ENCODE results near the gene RBM47.

RBM47 gene

DNA sequence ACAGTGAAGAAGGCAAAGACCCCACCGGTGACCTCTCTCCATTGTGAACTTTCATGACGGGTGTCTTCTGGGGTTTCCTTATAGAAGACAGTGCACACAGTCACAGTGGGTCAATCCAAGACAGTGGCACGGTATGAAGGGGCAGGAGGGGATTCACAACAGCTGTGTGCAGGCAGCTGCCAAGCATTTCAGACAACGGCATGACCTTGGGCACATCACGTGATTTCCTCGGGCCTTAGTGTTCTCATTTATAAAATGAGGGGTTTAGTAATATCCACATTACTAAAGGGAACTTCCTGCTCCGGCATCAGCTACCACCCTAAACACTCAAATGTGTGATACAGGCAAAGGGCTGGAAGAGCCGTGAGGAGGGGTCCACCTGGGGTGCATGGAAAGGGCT lies 42.9 kb downstream of the RBM47 start:
- no peak for DNase-seq (ENCODE audit: low read depth)

DNA sequence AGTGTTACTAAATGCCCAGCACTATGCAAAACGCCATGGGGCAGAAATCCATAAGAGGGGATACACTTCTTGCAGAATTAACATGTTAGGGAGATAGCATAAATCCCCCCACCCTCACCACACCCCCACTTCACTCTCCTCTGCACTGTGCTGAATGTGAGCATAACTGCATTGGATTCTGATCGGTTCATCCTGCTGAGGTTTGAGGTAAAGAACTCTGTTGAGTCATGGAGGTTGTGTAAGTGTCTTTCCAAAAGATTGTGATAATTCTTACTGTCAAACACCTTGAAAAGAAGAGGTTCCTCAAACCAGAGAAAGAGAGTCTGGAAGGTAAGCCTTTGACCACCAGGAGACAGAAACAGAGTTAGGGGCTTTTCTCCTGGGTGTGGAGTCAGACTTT lies 43.6 kb downstream of the RBM47 start:
- DNase-seq (ENCODE audit: low read depth) = no peak

DNA sequence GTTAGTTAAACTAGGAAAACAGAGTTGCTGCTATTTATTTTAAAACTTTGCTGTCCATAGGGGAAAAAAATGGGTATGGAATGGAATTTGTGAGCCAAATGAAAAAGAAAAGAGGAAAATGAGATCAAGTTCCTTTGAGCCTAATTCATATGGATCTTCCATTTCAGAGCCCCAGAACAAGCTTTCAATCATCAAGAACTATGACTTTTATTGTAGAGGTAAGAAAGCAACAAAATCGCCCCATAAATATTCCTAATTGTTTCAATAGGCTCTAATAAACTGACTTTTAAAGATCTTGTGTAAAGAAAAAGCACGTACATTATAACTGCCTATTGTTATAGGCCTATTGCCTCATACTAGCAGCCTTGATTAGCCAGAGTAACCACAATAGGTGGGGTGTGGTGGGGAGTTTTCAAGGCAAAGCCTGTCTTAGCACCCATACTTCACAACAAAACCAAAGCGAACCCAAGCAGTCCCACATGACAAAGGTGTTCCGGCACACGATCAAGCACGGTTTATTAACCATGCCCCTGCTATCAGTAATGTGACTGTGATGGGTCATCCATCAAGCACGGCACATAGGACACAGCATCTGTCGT lies 44.4 kb downstream of the RBM47 start:
- no peak for DNase-seq (ENCODE audit: low read depth)

DNA sequence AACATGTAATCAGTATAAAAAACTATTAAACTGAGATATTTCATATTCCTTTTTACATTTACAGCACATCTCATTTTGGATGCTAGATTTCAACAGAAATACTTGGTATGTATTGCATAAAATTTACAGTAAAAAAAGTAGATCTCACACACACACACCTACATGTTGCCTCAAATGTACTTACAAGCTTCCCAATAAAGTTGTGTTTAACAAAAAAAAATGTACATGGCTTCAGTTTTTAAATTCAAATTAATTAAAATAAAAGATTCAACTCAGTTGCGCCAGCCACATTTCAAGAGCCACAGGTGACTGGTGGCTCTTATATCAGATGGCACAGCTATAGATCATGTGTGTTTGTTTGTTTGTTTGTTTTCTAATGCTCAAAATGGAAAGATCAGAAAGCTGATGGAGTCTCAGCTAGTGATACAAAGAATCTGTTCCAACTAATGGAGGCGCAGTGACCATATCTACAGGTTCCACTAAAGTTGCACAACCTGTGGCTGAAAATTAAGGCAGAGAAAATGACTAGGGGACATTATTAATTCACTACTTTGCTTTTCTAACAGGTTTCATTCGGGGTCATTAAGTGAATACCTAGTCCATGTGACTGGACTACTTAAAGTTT lies 45.0 kb downstream of the RBM47 start:
- no peak for DNase-seq (ENCODE audit: low read depth)

DNA sequence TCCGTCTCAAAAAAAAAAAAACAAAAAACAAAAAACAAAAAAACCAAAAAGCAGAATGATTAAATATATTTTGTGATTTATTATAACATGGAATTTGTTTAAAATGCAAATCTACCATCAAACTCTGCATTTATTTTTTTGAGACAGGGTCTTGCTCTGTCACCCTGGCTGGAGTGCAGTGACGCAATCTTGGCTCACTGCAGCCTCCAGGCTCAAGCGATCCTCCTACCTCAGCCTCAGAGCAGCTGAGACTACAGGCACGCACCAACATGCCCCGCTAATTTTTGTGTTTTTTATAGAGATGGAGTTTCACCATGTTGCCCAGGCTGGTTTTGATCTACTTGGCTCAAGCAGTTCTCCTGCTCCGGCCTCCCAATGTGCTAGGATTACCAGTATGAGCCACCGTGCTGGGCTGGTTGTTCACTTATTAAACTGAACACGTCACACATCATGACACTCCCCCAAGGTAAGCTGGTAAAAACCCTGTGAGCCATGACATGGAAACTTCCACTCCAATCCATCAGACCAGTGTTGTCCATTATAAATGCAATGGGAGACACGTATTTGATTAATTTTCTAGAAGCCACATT lies 45.7 kb downstream of the RBM47 start:
- no peak for DNase-seq (ENCODE audit: low read depth)

DNA sequence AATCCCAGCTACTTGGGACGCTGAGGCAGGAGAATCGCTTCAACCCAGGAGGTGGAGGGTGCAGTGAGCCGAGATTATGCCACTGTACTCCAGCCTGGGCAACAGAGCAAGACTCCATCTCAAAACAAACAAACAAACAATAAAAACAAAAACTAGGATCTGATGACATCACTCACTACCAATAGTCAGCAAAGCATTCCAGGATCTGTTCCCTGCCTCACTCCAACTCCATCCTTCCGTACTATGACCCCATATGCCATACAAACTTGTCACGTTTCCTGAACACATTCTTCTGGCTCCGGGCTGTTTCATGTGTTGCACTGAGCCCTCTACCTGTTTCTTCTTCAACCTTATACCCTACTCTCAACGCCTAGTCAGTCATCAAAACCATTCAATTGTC lies 47.3 kb downstream of the RBM47 start:
- DNase-seq (ENCODE audit: low read depth) = no peak

DNA sequence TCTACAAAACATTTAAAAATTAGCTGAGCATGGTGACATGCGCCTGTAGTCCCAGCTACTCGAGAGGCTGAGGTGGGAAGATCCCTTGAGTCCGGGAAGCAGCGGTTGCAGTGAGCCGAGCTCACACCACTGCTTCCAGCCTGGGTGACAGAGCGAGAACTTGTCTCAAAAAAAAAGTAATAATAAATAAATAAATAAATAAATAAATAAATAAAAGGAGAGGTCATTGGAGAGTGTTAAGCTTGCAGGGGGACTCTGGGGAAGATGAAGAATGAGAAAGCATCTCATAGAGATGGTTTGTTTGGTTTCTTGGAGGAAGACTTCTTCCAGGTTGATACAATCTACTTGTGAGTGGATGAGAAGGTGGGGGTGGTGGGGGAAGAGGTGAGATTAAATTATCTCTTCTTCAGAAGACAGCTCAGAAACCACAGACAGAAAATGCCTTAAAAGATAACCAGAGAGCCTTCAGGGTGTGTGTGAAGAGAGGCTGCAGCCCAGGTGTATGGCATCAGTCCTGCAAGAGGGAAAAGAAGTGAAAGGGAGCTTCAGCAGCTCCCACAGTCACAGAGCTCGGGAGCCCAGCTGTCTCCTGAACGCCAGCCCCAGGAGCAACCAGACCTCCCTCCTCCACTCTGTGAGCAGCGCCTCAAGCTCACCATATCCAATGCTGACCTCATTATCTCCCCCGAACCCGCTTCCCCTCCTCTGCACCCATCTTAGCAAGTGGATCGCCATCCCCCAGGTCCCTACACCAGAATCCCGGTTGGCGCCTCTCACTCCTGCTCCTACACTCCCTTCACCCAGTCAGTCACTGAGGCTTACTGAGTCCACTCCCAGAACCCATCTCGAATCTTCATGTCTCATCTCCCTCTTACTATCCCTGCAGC lies 48.2 kb downstream of the RBM47 start:
- DNase-seq (ENCODE audit: low read depth) = no peak

DNA sequence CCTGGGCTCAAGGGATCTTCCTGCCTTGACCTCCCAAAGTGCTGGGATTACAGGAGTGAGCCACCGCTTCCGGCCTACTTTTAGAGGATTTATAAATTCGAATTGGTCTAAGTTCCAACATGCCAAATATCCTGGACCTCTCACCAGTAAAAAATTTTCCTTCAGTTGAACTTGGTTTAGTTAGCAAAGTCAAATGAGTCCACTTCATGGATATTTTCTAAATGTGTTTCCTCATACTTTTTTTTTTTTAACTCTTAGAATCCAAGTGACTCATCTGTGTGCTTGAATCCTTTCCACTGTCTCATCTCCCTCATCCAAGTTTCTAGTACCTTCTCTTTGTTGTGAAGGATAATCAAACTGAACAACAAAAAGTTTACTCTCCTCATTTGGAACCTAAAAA lies 49.7 kb downstream of the RBM47 start:
- DNase-seq (ENCODE audit: low read depth) = no peak

DNA sequence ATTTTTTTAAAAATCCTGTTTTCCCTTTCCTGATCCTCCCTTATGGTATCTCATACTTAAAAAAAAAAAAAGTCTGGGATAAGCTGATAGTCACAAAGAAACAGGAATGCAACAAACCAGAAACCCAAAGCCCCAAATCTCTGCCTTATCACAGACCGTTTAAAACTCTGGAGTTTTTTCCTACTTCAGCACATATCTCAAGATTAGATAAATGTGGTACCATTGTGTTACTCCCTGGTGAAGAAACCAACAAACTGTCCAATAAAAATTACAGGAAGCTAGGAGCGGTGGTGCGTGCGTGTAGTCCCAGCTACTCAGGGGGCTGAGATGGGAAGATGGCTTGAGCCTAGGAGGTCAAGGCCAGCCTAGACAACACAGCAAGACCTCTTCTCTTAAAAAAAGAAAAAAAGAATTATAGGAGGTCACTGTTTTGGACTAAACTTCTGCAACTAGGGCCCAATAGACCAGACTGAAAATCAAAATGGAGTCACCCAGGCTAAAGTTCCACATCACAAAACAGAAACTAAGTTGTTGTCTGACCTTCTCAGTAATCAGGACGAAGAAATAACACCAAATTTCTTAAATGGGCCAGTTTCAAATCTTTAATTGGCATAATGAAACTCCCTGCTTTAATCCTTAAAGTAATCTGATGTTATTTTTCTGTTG lies 51.9 kb downstream of the RBM47 start:
- DNase-seq (ENCODE audit: low read depth) = no peak

DNA sequence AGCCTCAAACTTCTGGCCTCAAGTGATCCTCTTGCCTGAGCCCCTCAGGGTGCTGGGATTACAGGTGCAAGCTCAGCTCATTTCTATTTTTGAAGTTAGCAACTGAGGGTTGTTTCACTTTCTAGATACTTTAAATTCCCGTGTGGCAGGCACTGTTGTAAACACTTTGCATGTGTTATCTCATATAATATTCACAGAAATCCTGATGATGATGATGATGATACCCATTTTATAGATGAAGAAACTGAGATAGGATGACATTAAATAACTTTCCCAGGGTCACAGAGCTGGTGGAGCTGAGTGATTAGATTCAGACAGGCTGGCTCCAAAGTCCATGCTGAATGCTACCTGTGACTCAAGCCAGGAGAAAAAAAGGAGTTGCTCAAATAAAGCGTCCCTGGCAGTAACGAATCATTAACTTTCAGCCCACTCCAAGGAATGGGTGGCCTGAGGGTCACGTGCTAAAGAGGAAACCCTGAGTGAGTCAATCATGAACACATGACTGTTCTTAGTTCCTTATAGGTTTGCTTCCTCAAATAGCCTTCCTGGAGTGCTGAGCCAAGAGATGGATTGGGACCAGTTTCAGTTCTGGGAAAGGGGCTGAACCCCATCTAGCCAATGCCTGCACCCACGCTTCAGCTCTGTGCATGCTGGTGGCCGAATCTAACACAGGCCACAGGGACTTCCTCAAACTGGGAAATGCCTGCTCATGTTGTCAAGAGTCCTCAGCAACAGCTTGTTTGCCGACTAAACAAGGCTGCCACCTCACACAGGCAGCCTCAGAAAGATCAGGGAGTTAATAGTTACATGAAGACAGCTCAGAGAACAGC lies 52.8 kb downstream of the RBM47 start:
- DNase-seq (ENCODE audit: low read depth) = no peak

DNA sequence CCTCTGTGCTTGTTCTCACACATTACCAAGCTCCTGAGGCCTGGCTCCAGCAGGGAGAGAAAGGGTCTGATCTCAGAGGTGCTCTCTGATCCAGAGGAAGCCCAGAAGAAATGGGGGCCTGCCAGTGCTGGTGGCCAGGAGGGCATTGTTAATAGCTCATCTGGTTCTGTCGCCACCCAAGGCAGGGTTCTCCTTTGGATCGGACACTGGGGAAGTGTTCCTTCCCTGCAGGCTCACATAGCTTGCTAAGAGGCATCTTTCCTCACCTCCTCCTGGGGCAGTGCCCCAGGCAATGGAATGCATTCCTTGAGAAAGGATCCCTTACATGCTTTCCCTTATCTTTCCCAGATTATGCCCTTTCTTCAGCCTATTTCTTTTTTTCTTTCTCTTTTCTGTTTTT lies 53.8 kb downstream of the RBM47 start:
- no peak for DNase-seq (ENCODE audit: low read depth)

DNA sequence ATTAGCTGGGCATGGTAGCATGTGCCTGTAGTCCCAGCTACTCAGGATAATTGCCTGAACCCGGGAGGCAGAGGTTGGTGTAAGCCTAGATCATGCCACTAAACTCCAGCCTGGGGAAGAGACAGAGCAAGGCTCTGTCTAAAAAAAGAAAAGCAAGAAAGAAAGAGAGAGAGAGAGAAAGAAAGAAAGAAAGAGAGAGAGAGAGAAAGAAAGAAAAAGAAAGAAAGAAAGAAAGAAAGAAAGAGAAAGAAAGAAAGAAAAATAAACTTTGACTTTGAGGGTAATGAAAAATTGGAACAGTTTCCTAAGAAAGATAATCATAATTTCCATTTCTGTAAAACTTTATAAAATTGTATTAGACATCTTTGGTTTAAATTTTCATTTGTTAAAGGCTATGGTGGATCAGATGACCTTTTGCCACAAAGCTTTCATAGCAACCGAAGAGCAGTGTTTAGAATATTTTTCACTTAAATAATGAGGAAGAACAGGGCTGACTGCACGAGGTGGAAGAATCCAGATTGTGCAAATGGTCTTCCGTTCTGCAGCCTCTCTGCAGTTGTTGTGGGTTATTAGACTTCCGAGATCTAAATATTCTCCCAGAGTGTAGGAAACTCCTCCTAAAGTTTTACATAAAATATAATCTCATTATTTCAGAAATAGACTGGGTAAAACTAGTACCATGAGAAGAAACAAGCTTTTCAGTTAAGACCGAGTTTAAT lies 55.9 kb downstream of the RBM47 start:
- DNase-seq (ENCODE audit: low read depth) = no peak

DNA sequence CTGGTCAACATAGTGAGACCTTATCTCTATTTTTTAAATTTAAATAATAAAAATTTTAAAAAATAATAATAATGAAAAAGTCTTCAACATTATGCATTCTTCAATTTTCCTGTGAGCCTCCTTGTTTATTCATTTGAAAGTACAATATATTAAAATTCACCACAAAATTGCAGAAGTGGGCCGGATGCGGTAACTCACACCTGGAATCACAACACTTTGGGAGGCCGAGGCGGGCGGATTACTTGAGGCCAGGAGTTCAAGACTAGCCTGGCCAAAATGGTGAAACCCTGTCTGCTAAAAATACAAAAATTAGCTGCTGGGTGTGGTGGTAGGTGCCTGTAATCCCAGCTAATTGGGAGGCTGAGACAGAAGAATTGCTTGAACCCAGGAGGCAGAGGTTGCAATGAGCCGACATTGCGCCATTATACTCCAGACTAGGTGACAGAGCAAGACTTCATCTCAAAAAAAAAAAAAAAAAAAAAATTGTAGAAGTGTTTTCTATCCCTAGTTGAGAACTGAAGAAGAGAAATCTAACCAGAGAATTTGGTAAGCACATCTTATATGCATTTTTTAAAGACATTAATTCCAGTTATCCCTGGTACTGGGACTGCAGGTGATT lies 56.9 kb downstream of the RBM47 start:
- no peak for DNase-seq (ENCODE audit: low read depth)

DNA sequence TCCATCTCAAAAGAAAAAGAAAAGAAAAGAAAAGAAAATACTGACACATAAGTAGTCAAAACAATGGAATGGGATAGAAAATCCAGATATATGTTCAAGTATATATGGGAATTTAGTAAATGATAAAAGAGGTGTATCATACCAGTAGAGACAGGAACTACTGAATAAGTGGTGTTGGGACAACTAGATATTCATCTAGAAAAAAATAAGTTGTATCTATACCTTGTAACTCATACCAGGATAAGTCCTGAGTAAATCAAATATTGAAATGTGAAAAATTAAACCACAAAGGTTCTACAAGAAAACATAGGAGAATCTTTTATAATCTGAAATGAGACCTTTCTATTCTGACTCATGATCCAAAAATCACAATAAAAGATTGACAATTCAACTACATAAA lies 58.5 kb downstream of the RBM47 start:
- DNase-seq (ENCODE audit: low read depth) = no peak

DNA sequence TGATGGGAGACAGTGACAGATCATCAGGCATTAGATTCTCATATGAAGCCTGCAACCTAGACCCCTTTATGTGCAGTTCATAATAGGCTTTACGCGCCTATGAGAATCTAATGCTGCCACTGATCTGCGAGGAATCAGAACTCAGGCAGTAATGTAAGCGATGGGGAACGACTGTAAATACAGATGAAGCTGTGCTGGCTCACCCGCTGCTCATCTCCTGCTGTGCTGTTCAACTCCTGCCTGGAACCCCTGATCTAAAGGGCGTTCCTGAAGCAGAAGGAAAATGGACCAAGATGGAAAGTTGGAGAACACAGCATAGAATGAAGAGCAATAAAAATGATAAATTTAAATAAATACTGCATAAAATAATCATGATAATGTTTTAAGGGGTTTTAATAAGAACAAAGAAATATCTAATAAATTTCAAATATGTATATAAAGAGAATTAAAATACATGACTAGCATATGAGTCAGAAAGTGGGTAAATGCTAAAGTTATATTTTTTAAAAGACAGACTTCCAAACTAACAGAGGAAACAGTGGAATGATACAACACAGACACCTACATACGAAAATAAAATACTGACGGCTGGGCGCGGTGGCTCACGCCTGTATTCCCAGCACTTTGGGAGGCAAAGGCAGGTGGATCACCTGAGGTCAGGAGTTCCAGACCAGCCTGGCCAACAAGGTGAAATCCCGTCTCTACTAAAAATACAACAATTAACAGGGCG lies 59.2 kb downstream of the RBM47 start:
- no peak for DNase-seq (ENCODE audit: low read depth)

DNA sequence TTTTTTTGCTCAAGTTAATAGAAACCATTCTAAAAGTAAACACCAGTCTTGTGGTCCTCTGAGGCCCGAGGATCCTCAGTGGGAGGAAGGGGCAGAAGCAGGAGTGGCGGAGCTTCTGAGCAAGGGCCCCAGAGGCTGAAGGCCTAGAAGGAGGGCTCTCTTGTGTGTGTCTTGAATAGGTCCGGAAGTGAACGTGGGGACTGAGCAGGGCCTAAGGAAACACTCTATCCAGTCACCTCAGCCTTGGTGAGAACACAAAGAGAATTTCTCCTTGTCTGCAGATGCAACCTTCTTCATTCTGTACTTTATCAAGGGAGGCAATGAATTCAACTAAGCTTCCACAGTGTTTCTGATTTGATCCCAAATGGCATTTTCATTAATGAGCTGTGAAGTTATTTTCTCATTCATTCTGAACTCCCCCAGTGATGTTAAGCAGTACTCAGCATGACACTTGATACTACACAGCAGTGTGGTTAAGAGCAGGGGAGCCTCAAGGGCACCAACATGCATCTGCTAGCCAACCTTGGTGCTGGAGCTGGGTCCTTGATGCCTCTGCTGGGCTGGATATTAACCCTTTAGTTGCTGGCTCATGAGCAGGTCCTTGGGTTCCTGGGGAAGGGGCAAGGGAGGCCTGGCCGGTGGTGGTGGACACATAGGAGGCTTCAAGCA lies 64.7 kb downstream of the RBM47 start:
- DNase-seq (ENCODE audit: low read depth) = no peak

DNA sequence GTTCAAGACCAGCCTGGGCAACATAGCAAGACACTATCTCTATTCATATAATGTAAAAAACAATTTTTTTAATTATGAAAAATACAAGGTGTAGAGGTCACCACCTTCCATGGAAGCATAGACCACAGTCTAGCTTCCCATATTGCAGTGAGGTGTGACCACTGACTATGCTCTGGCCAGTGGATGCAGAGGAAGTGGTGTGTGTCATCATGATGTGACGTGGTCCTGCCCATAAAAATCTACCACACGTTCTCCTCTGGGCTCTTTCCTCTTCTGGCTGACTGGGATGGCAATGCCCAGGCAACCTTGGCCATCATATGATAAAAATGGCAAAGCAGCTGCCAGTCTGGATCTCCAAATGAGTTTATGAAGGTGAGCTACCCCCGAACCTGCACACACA lies 65.7 kb downstream of the RBM47 start:
- DNase-seq (ENCODE audit: low read depth) = no peak

DNA sequence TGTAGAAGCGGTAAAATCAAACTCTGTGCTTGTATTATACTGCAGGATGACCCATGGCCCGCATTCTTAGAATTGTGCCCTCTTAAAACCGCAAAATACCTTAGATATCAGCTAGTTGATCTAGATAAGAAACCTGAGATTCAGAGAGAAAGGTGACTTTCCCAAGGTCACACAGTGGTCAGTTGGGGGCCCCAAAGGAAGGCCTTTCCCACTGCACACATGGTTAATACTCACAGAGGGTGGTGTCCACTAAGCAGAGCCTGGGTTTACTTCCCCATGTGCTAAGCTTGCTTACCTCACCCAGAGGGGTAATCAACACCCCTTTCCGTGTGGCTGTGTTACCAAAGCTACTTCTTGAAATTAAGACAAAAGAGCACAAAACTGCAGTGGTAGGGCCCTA lies 66.3 kb downstream of the RBM47 start:
- no peak for DNase-seq (ENCODE audit: low read depth)

DNA sequence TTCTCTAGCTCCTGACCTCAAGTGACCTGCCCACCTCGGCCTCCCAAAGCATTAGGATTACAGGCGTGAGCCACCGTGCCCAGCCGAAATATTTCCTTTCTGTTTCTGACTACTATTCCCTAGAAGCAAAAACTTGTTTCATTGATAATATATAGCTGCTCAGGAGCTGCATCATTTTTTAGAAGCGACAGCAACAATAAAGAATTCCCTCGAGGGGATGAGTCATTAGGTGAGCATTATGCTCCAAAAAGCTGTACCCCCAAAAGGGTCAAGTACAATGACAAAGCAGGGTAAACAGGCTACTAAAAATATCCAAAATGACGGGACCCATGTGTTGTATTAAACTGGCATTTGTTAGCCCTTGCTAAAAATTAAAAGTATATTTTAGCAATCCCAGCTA lies 67.0 kb downstream of the RBM47 start:
- DNase-seq (ENCODE audit: low read depth) = no peak

Data from T-helper 22 cell (primary cell).